ENCODE results near the gene ZNF562.
"Not testable (repeated sequence)": the region's sequence is repeated elsewhere in the genome, so short reads cannot be mapped to it uniquely, and the experiment has no call there.

Gene ZNF562

DNA sequence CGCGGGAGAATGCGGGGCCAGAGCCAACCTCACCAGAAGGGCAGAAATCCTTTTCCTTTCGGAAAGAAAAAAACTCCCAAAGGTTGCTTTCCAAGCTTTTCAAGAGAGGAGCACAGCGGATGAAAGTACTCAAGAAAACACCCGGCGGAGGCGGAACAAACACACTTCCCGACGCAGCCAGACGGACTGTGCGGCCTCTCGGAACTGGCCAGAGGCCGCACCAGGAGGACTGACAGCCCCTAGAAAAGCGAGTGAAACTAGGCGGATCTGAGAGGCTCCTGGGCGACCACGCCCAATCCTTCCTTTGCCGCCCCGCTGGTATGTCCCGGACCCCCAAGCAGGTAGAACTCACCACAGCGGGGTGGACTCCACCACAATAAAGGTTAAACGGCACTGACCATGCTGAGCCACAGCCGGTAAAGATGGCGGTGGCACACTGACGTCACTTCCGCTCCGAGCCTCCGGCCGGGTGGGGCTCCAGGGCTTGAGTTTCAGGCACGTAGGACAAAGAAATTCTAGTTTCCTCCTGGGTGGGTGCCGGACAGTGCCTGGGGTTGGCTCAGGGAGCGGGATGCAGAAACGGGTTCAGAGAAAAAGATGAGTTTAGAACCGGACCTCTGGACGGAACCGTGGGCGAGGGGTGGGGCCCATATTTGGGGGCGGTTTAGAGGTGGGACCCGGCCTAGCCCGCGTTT, at the start of gene ZNF562:
ZNF562 (minus strand) TSS at position 438 of the 695 bp plus-strand sequence. CDS start 14,356 bp downstream, outside the sequence.
- DNase-seq, result peak; percentile 37

DNA sequence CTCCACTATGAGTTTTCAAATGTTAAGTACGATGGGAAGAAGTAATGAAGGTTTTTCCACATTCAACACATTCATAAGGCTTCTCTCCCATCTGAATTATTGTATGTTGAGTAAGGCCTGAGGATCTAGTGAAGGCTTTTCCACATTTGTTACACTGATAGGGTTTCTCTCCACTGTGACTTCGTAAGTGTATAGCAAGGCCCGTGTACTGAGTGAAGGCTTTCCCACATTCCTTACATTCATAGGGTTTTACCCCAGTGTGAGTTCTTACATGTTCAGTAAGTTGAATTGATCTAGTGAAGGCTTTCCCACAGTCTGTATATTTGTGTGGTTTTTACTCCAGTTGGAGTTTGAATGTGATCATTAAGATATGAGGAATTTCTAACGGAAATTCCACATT, 49.3 kb upstream of the ZNF562 start:
- no peak for DNase-seq

DNA sequence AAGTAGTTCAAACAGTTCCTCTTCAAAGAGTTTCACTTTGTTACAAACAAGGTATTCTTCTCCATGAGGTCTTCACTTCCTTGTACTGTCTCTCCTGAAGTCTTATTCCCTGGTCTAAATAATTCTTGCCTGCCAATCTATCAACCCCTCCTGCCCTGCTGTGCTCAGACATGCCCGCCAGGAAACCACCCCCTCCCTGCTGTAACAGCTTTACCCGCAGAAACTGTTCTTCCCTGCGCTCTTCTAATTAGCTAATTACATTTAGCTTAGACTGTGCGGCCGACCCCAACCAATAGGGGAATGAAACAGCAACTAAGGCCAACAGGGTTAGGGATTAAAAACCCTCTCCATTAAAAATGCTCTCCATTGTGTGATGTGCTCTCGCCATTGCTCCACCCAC, 47.0 kb upstream of the ZNF562 start:
- DNase-seq, result no peak

DNA sequence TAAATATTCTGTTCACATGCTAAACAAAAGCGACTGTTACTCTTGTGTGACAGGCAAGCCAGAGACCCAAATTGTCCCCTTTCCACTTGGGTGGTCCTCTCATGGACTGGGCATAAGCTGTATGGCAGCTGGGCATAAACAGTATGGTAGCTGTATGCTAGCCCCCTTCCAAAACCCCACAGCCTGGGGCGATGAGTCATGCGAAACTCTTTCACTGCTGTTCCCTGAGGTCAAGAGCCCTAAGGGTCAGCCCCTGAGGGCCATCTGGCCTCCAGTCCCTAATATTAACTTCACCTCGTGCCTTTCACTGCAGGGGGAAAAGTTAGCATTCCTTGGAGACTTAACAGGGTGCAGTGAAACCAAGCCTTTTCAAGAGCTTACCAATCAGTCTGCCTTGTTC, 45.6 kb upstream of the ZNF562 start:
- DNase-seq, result no peak

DNA sequence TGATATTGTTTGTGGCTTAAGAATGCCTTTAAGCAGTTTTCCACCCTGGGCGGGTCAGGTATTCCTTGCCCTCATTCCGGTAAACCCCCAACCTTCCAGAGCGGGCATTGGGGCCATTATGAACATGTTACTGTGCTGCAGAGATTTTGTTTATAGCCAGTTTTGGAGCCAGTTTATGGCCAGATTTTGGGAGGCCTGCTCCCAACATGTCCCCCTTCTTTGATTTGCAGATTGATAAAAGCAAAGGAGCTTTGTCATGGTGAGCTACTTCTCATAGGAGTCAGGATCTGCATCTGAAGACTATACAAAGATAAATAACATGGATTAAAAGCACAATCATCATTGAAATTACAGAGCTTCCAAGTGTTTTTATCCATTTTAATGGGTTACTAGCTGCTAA, 36.9 kb upstream of the ZNF562 start:
- DNase-seq, result no peak

DNA sequence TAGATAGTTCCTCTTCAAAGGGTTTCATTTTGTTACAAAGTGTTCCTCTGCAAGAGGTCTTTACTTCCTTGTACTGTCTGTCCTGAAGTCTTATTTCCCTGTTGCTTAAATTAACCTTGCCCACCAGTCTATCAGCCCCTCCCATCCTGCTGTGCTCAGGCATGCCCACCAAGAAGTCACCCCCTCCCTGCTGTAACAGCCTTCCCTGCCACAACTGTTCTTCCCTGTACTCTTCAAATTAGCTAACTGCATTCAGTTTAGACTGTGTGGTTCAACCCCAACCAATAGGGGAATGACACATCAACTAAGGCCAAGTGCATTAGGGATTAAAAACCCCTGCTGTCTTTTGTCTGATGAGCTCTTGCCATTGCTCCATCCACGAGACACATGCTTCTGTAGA, 34.4 kb upstream of the ZNF562 start:
- DNase-seq, result no peak

DNA sequence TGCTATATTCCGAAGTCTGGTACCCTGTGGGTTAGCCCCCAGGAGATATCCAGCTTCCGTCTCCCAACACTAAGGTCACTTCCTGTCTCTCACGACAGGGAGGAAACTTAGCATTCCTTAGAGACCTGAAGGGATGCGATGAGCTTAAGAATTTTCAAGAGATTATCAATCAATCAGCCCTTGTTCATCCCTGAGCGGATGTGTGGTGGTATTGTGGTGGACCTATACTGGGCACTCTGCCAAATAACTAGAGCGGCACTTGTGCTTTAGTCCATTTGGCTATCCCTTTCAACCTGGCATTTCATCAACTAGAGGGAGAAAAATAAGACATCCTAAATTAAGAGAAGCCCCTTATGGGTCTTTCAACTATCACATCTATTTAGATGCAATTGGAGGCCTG, 30.9 kb upstream of the ZNF562 start:
- no peak for DNase-seq

DNA sequence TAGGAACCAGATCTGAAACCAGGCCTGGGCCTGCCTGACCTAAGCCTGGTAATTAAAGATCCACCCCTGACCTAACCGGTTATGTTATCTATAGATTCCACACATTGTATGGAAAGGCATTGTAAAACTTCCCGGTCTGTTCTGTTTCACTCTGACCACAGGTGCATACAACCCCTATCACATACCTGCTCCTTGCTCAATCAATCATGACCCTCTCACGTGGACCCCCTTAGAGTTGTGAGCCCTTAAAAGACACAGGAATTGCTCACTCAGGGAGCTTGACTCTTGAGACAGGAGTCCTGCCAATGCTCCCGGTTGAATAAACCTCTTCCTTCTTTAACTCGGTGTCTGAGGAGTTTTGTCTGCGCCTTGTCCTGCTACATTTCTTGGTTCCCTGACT, 27.3 kb upstream of the ZNF562 start:
- no peak for DNase-seq

DNA sequence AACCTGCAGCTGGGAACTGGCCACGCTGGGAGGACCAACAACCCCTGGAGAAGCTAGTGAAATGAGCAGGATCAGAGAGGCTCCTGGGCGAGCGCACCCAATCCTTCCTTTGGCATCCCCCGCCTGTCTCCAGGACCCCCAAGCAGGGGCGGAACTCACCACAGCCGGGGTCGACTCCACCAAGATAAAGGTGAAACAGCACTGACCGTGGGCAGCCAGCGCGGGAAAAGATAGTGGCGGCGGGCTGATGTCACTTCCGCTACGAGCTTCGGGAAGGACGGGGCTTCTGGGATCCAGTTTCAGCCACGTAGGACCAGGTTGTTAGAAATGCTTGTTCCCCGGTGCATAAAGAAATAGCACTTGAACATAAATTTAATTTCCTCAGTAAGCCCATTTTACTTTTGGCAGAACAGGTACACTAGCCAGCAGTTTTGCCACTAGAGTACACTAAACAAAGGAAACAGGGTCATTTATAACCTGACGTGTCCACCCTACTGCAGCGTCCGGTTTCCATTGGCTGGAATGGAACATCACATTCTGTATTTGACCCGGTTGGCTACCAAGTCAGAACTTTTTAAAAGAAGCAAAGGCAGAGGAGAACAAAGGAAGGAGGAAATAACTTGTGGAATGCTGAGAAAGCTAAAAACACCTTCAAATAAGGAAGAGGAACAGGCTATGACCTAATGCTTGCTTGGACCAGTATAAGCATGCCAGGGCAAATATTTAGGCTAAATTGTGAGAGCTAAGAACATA, 25.5 kb upstream of the ZNF562 start:
- no peak for DNase-seq

DNA sequence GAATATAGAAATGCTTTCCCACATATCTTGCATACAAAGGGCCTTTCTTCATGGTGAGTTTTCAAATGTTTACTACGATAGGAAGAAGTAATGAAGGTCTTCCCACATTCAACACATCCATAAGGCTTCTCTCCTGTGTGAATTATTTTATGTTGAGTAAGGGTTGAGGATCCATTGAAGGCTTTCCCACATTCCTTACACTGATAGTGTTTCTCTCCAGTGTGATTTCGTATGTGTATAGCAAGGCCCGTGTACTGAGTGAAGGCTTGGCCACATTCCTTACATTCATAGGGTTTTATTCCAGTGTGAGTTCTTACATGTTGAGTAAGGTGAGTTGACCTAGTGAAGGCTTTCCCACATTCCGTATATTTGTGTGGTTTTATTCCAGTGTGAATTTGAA, 15.4 kb upstream of the ZNF562 start:
- DNase-seq, result not testable (repeated sequence)

DNA sequence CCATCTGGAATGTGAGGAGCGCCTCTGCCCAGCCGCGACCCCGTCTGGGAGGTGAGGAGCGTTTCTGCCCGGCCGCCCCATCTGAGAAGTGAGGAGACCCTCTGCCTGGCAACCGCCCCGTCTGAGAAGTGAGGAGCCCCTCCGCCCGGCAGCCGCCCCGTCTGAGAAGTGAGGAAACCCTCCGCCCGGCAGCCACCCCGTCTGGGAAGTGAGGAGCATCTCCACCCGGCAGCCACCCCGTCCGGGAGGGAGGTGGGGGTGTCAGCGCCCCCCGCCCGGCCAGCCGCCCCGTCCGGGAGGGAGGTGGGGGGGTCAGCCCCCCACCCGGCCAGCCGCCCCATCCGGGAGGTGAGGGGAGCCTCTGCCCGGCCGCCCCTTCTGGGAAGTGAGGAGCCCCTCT, 5.1 kb upstream of the ZNF562 start:
- not testable (repeated sequence) for DNase-seq

DNA sequence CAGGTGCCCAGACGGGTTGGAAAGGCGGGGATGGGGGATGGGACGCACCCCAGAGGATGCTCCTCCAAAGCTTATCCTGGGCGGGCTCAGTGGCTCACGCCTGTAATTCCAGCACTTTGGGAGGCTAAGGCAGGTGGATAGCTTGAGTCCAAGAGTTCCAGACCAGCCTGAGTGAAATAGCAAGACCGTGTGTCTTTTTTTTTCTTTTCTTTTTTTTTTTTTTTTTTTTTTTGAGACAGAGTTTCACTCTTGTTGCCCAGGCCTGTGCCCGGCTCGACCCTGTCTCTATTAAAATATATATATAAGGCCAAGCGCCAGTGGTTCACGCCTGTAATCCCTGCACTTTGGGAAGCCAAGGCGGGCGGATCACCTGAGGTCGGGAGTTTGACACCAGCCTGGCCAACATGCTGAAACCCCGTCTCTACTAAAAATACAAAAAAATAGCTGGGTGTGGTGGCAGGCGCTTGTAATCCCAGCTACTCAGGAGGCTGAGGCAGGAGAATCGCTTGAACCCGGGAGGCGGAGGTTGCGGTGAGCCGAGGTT, 530 bp upstream of the ZNF562 start:
- DNase-seq, result peak; percentile 26

DNA sequence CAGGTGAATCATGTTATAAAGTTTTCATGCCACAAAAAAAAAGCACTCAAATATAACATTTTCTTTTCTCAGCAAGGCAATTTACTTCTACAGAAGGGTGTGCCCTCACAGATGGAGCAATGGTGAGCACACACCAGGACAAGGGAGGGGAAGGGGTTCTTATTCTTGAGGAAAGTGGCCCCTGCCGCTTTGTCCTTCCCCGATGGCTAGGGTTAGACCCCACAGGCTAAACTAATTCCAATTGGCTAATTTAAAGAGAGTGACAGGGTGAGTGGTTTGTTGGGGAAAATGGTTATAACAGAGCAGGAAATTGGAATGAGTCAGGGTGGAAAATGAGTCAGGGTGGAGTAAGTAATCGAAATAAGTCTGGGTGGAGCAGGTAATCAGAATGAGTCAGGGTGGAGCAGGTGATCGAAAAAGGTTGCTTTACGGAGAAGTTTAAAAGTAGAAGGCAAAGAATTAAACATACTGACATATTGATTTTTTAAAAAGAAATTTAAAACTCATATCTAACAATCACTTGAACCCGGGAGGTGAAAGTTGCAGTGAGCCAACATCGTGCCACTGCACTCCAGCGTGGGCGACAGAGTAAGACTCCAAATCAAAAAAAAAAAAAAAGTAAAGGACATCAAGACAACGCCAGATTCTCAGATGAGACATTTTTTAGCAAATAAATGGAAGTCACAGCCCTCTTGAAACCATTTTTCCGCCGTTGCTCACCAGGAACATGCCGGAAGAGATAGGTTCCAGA, 813 bp downstream of the ZNF562 start:
- DNase-seq, result no peak

DNA sequence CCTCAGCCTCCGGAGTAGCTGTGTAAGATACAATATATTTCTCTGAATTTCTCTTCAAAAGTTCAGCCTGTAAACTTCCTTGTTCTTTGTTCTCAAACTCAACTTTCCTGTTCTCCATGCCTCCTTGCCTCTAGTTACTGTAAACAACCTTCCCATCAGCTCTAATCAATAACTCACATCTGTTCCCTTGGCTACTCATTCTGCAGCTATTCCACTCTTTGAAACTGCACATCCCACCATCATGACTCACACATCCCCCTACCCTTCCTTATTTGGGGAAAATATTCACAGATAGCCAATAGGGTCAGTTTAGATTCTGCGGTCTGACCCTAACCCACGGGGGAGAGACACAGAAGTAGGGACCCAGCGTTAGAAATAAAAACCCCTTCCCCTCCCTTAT, 2.0 kb downstream of the ZNF562 start:
- no peak for DNase-seq

DNA sequence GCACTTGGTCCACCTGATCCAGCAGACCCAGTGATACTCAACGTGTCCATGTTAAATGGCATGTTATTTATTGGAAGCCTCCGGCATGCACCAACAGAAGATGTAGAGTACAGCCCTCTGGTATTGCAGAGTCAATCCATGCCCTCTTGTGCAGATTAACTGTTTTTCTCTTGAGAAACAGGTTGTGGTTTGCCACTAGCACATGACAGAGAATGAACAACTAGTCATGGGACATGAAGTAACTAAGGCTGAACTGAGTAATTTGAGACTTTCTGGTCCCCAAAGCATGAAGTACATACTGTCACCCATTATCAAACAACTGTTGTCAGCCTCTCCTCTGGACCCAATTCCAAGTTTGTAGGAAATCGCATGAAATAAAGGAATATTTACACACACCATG, 3.2 kb downstream of the ZNF562 start:
- no peak for DNase-seq

DNA sequence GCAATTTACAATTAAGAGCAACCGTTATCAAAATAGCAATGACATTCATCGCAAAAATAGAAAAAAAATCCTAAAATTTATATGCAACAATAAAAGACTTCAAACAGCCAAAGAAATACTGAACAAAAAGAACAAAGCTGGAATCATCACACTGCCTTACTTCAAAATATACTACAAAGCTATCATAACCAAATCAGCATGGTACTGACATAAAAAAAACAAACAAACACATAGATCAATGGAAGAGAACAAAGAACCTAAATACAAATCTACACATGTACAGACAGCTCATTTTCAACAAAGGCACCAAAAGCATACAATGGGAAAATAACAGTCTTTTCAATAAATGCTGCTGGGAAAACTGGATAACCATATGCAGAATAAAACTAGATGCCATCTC, 6.4 kb downstream of the ZNF562 start:
- no peak for DNase-seq

DNA sequence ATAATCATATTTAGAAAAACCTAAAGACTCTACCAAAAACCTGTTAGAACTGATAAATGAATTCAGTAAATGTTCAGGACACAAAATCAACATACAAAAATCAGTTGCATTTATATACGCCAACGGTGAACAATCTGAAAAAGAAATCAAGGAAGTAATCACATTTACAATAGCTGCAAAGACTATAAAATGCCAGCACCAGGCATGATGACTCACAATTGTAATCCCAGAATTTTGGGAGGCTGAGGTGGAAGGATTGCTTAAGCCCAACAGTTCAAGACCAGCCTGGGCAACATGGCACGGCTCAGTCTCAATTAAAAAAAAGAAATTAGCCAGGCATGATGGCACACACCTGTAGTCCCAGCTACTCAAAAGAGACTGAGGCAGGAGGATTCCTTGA, 7.0 kb downstream of the ZNF562 start:
- no peak for DNase-seq

DNA sequence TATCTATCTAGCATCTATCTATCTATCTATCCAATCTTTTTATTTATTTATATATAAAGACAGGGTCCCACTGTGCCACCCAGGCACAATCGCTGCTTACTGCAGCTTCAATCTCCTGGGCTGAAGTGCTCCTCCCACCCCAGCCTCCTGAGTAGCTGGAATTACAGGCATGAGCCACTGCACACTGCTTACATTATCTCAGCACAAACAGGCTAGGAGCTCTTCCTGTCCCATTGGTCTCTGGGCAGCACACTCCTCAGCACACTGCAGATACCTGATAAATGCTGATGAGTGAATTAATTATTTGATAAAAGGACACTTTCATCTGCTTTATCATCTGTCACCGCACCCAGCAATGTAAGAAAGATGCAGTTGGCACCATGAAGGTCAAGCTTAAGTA, 16.1 kb downstream of the ZNF562 start:
- DNase-seq, result no peak

DNA sequence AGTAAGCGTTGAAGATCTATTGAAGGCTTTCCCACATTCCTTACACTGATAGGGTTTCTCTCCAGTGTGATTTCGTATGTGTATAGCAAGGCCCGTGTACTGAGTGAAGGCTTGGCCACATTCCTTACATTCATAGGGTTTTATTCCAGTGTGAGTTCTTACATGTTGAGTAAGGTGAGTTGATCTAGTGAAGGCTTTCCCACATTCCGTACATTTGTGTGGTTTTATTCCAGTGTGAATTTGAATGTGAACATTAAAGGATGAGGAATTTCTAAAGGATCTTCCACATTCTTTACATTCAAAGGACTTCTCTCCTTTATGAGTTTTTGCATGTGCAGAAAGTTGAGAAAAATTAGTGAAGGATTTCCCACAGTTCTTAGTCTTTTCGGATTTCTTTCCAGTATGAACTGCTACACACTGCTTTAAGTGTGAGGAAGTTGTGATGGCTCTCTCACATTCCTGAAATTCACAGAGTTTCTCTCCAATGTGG, 21.8 kb downstream of the ZNF562 start:
- not testable (repeated sequence) for DNase-seq

DNA sequence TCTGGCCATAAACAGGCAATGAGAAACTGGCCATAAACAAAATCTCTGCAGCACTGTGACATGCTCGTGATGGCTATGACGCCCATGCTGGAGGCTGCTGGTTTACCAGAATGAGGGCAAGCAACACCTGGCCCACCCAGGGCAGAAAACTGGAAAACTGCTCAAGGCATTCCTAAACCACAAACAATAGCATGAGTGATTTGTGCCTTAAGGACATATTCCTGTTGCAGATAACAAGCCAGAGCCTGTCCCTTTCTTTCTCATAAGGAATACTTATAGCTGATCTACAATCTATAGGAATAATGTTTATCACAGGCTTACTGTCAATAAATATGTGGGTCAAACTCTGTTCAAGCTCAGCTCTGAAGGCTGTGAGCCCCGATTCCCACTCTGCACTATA, 23.4 kb downstream of the ZNF562 start:
- not testable (repeated sequence) for DNase-seq

DNA sequence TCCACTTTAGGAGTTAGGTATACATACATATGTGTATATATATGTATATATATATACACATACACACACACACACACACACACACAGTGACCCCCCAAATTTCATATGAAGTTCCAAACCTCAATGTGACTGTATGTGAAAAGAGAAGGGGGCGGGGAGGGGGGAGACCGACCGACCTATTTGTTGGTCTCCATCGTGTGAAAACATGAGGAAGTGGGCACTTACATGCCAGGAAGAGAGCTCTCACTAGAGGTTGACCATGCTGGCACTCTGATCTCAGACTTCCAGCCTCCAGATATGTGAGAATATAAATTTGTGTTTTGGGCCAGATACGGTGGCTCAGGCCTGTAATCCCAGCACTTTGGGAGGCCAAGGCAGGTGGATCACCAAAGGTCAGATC, 24.6 kb downstream of the ZNF562 start:
- DNase-seq, result no peak

DNA sequence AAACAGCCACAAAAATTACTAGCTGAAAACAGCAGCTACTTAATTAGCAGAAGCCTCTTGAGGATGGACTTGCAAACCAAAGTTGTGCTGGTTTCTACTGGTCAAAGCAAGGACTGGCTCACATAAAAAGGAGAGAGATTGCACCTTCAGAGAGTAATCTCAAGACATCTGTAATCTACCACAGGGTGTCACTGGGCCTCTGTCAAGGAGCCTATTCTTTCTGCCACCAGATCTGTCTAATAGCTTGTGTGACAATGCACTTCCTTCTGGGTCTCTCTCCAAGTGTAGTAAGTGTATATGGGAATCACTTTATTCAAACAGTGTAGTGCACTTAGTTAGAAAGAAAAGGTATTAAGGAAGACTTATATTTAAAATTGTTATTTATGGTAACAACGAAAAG, 29.4 kb downstream of the ZNF562 start:
- no peak for DNase-seq

DNA sequence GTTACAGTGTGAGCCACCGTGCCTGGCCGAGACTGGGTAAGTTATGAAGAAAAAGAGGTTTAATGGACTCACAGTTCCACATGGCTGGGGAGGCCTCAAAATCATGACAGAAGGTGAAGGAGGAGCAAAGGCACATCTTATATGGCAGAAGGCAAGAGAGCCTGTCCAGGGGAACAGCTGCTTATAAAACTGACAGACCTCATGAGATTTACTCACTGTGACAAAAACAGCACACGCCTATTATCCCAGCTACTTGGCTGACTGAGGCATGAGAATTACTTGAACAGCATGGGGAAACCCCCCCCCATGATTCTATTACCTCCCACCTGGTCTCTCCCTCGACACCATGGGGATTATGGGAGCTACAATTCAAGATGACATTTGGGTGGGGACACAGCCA, 30.4 kb downstream of the ZNF562 start:
- no peak for DNase-seq

DNA sequence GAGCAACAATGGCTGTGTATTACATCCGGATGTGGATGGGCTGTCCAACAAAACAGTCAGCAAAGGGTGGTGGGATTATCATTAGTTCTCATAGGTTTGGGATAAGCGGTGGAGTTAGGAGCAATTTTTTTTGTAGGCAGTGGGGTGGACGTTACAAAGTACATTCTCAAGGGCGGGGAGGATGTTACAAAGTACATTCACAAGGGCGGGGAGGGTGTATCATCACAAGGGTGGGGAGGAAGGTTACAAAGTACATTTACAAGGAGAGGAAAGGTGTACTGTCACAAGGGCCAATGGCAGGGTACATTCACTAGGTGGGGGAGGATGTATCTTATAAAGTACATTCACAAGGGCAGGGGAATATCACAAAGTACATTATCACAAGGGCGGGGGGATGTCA, 33.1 kb downstream of the ZNF562 start:
- DNase-seq, result no peak
